IMR-90 (cell line): ENCODE data around the gene MRE11. TPM values are rescaled to one million over a fixed set of nuclear protein-coding genes. Genes with fewer than 3 reads are reported as not detected.

Source experiments
- ATAC-seq: fragments of 200-7000 bp; cut with Tn5 transposase; 2 replicates; pipeline ENCODE4 v1.9.1; 2020; ENCODE audit warnings: low read depth, mild to moderate bottlenecking, moderate library complexity
- BruUV-seq: library from RNA; stranded (reverse); fragments of 400-500 nt; replicated peaks from 2 replicates; lab custom pipeline; 2021; lab: Mats Ljungman, UMichigan
- CTCF ChIA-PET: fragments of 300-600 bp; formaldehyde crosslinking; extraction: SDS; loops from one replicate; lab custom pipeline; 2021; ENCODE audit warnings: antibody characterized with exemption; lab: Yijun Ruan, JAX
- POLR2A ChIA-PET: fragments of 300-600 bp; sonication (Branson Sonifier 250); formaldehyde crosslinking; loops from one replicate; lab custom pipeline; 2022; ENCODE audit warnings: antibody characterized with exemption; ENCODE audit not compliant: unreplicated experiment; lab: Charles Lee
- DNase-seq: peaks from one replicate; pipeline ENCODE4 v3.0.0; 2013
- H2AFZ ChIP-seq: replicated peaks from 2 replicates; pipeline ENCODE3; 2013; ENCODE audit warnings: low read length, mild to moderate bottlenecking; ENCODE audit not compliant: poor library complexity
- H2AK5ac ChIP-seq: 2 replicates; pipeline ENCODE4 v1.6.1; 2013; ENCODE audit warnings: low read depth, low read length, inconsistent platforms
- H2AK9ac ChIP-seq: replicated peaks from 2 replicates; pipeline ENCODE3; 2013; ENCODE audit warnings: mild to moderate bottlenecking, low read depth, low read length, moderate library complexity; ENCODE audit not compliant: poor library complexity
- H2BK120ac ChIP-seq: 2 replicates; pipeline ENCODE4 v1.6.1; 2013; ENCODE audit warnings: low read depth, low read length, inconsistent platforms
- H2BK15ac ChIP-seq: 3 replicates; pipeline ENCODE4 v1.6.1; 2013; ENCODE audit warnings: low read depth, low read length, inconsistent platforms
- H2BK20ac ChIP-seq: 2 replicates; pipeline ENCODE4 v1.6.1; 2013; ENCODE audit warnings: low read depth, mild to moderate bottlenecking, inconsistent platforms, low read length, moderate library complexity
- H2BK5ac ChIP-seq: 2 replicates; pipeline ENCODE4 v1.6.1; 2013; ENCODE audit warnings: mild to moderate bottlenecking, low read depth, low read length, inconsistent platforms; ENCODE audit not compliant: poor library complexity, severe bottlenecking
- H3K14ac ChIP-seq: replicated peaks from 2 replicates; pipeline ENCODE4 v1.6.1; 2013; ENCODE audit warnings: low read depth, low read length, inconsistent platforms
- H3K18ac ChIP-seq: 2 replicates; pipeline ENCODE4 v1.6.1; 2013; ENCODE audit warnings: low read depth, low read length, control low read depth
- H3K23ac ChIP-seq: 2 replicates; pipeline ENCODE4 v1.6.1; 2013; ENCODE audit warnings: low read depth, low read length, inconsistent platforms
- H3K27ac ChIP-seq: 2 replicates; pipeline ENCODE4 v1.5.1; 2013; ENCODE audit warnings: mild to moderate bottlenecking, control low read depth, low read length; ENCODE audit not compliant: insufficient read depth
- H3K27me3 ChIP-seq: 2 replicates; pipeline ENCODE4 v1.6.1; 2013; ENCODE audit warnings: low read length; ENCODE audit not compliant: control insufficient read depth, insufficient read depth
- H3K36me3 ChIP-seq: 2 replicates; pipeline ENCODE4 v1.6.1; 2013; ENCODE audit warnings: low read length, mixed read lengths; ENCODE audit not compliant: control insufficient read depth, insufficient read depth
- H3K4ac ChIP-seq: 2 replicates; pipeline ENCODE4 v1.6.1; 2013; ENCODE audit warnings: low read depth, low read length, inconsistent platforms
- H3K4me1 ChIP-seq: 2 replicates; pipeline ENCODE4 v1.6.1; 2013; ENCODE audit warnings: low read length, mixed read lengths; ENCODE audit not compliant: control insufficient read depth, insufficient read depth
- H3K4me2 ChIP-seq: 2 replicates; pipeline ENCODE4 v1.6.1; 2013; ENCODE audit warnings: low read depth, mild to moderate bottlenecking, control low read depth, low read length, moderate library complexity
- H3K4me3 ChIP-seq: 2 replicates; pipeline ENCODE4 v1.5.1; 2013; ENCODE audit warnings: low read depth, mild to moderate bottlenecking, control low read depth, low read length, moderate library complexity; ENCODE audit not compliant: insufficient read depth
- H3K56ac ChIP-seq: 2 replicates; pipeline ENCODE4 v1.6.1; 2013; ENCODE audit warnings: low read length, inconsistent platforms; ENCODE audit not compliant: insufficient read depth; ENCODE audit errors: extremely low read depth
- H3K79me1 ChIP-seq, 2 experiments: 2 replicates each; pipeline ENCODE4 v1.6.1; 2013; ENCODE audit warnings: low read length in 2 of 2, inconsistent platforms in 1 of 2, low read depth in 1 of 2
- H3K9ac ChIP-seq: 2 replicates; pipeline ENCODE4 v1.6.1; 2013; ENCODE audit warnings: low read depth, low read length, control low read depth
- H3K9me1 ChIP-seq: 2 replicates; pipeline ENCODE4 v1.6.1; 2013; ENCODE audit warnings: low read length, inconsistent platforms; ENCODE audit not compliant: insufficient read depth
- H3K9me3 ChIP-seq: 2 replicates; pipeline ENCODE4 v1.6.1; 2013; ENCODE audit warnings: low read length; ENCODE audit not compliant: control insufficient read depth, insufficient read depth
- H4K20me1 ChIP-seq: 2 replicates; pipeline ENCODE4 v1.6.1; 2013; ENCODE audit warnings: low read length, inconsistent platforms; ENCODE audit not compliant: insufficient read depth
- H4K5ac ChIP-seq: 2 replicates; pipeline ENCODE4 v1.6.1; 2013; ENCODE audit warnings: mild to moderate bottlenecking, low read depth, low read length, control low read depth
- H4K8ac ChIP-seq, 2 experiments: 2 replicates each; pipeline ENCODE4 v1.6.1; 2013; ENCODE audit warnings: low read depth in 2 of 2, low read length in 2 of 2, control low read depth in 1 of 2, inconsistent platforms in 1 of 2
- H4K91ac ChIP-seq: 2 replicates; pipeline ENCODE4 v1.6.1; 2013; ENCODE audit warnings: low read depth, low read length, inconsistent platforms; ENCODE audit not compliant: insufficient read depth
- BHLHE40 ChIP-seq: fragments of 150-350 bp; IDR thresholded peaks from 2 replicates; pipeline ENCODE4 v1.6.1; 2016; ENCODE audit warnings: mild to moderate bottlenecking, low read depth, low read length
- CEBPB ChIP-seq: IDR thresholded peaks from 2 replicates; pipeline ENCODE4 v1.6.1; 2012; ENCODE audit warnings: low read depth, low read length, improper control_type of control experiment
- MAZ ChIP-seq: IDR thresholded peaks from 2 replicates; pipeline ENCODE4 v1.6.1; 2012; ENCODE audit warnings: low read depth, mild to moderate bottlenecking, low read length, improper control_type of control experiment, moderate library complexity, borderline replicate concordance
- RCOR1 ChIP-seq: IDR thresholded peaks from 2 replicates; pipeline ENCODE4 v1.6.1; 2012; ENCODE audit warnings: mild to moderate bottlenecking, low read length, improper control_type of control experiment; ENCODE audit not compliant: insufficient replicate concordance
- WGBS, 2 experiments: methylation state at CpG; one replicate each; pipeline versions ENCODE4 v1.1.5 to v1.1.7; 2013; ENCODE audit warnings: missing lambda C conversion rate in 2 of 2; ENCODE audit not compliant: insufficient read length in 1 of 2; ENCODE audit errors: extremely low coverage in 2 of 2; 5-methylcytosine and 5-hydroxymethylcytosine counted together
- dilution Hi-C: fragments of 300-500 bp; cut with HindIII; formaldehyde crosslinking; loops from one replicate; pipeline ENCODE4 v1.14.3; 2018; ENCODE audit warnings: low sequenced_read_pairs; ENCODE audit not compliant: unreplicated experiment
- in situ Hi-C: fragments of 300-500 bp; cut with MboI; formaldehyde crosslinking; loops from 3 replicates; pipeline ENCODE4 v1.14.3; 2019; ENCODE audit warnings: low sequenced_read_pairs, inconsistent platforms, mixed read lengths
- intact Hi-C: fragments of 100-400 bp; cut with micrococcal nuclease; formaldehyde crosslinking; loops from 2 replicates; pipeline ENCODE4 v1.10.0; 2022
- polyA plus RNA-seq, 3 experiments: library from polyadenylated mRNA; depleted of rRNA; stranded (reverse); fragments of >200 nt; gene quantifications; 2 replicates each; pipeline ENCODE4 v1.2.3, GENCODE V29; 2012; ENCODE audit warnings: low replicate concordance in 1 of 3
- total RNA-seq: library from RNA; depleted of rRNA; stranded (reverse); fragments of >200 nt; gene quantifications from 2 replicates; pipeline ENCODE4 v1.2.3, GENCODE V29; 2012

The MRE11 gene
- total and polyA plus RNA-seq, 2 of the 4 experiments (the other 2 are of a cell fraction) = 9.0 to 15.6 TPM

DNA sequence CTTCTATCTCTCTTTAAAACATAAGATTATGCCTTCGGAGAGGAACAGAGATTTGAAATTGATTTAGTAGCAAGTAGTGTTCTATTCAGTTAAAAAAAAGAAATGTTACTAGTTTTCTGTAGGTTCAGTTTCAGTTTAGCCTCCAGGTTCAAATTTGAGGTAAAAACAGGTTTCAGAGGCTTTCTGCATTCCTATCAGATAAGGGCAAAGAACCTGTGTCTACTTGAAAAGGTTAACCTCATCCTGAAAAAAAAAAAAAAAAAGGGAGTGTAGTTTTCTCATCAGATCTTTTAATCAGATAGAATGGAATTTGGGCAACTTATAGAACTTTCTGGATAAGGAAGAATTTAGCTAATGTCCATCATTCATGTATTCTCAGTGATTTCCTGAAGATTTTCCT lies 30.7 kb upstream of the MRE11 start:
- DNase-seq = no peak
- dilution Hi-C loops = no loop called here
- Histone ChIP-seq H3K4me2 (no peak overlapping the region), H3K9me3 (no peaks in the 10 kb centered on the region), H3K4me1 (peaks cover 2% of the 10 kb centered on the region; the same call in 1 of the 2 replicates), H2BK15ac (no peak overlapping the region), H2BK120ac (no peak overlapping the region), H3K56ac (no peak overlapping the region), H3K9ac (no peak overlapping the region), H3K14ac (no peak overlapping the region), H3K27me3 (no peaks in the 10 kb centered on the region), H4K20me1 (no peaks in the 10 kb centered on the region), H4K8ac (no peak overlapping the region), H2BK20ac (no peak overlapping the region), H3K18ac (no peak overlapping the region), H3K27ac (no peak overlapping the region), H3K23ac (no peak overlapping the region), H2AK5ac (no peak overlapping the region), H4K5ac (no peak overlapping the region), H3K4ac (no peak overlapping the region), H2BK5ac (no peak overlapping the region), H3K9me1 (no peaks in the 10 kb centered on the region), H2AK9ac (no peak overlapping the region), H3K36me3 (no peaks in the 10 kb centered on the region), H4K91ac (no peak overlapping the region), H2AFZ (no peak overlapping the region), H3K79me1 (no peaks in the 10 kb centered on the region), H3K4me3 (no peak overlapping the region)
- ChIA-PET POLR2A (no interaction called here), CTCF (no interaction called here)
- no peak for ATAC-seq
- TF ChIP-seq RCOR1 = no peak
- no peak for TF ChIP-seq MAZ
- no peak for TF ChIP-seq BHLHE40
- TF ChIP-seq CEBPB = no peak
- no TSS peak for BruUV-seq
- intact Hi-C loops = no loop called here
- WGBS, 2 experiments = no CpG with 5 or more reads among the region's 1 CpG
- in situ Hi-C loops = loop anchor here (10.0 kb wide), 1 partner anchor 50 kb away; no protein-coding TSS in a partner anchor
